Keratinocyte (primary cell): ENCODE measurements around the gene ZFYVE26. TPM values are rescaled to one million over a fixed set of nuclear protein-coding genes. Genes with fewer than 3 reads are reported as not detected.

Experiments
- DNase-seq: peaks from one replicate; pipeline ENCODE4 v3.0.0-alpha.2; 2011; ENCODE audit warnings: low read depth, missing footprints, low spot score
- FAIRE-seq: peaks from 2 replicates; lab custom pipeline; 2011; peaks lifted over from hg19 to GRCh38; lab: Jason Lieb, UNC
- H2AFZ ChIP-seq: 2 replicates; pipeline ENCODE4 v1.6.0; 2012; ENCODE audit warnings: low read length, control low read depth, inconsistent platforms; ENCODE audit not compliant: control insufficient read depth
- H3K27ac ChIP-seq: 2 replicates; pipeline ENCODE4 v1.5.1; 2011; ENCODE audit warnings: low read length; ENCODE audit not compliant: control insufficient read depth, insufficient read depth
- H3K27me3 ChIP-seq: 3 replicates; pipeline ENCODE4 v1.6.0; 2011; ENCODE audit warnings: low read length; ENCODE audit not compliant: control insufficient read depth, insufficient read depth; ENCODE audit errors: extremely low read depth
- H3K36me3 ChIP-seq, 2 experiments: 2 replicates in 1 of 2; 3 replicates in 1 of 2; pipeline ENCODE4 v1.5.1; 2011; ENCODE audit warnings: low read length in 2 of 2, mild to moderate bottlenecking in 1 of 2; ENCODE audit not compliant: control insufficient read depth in 2 of 2, insufficient read depth in 2 of 2; ENCODE audit errors: extremely low read depth in 1 of 2
- H3K4me1 ChIP-seq: 3 replicates; pipeline ENCODE4 v1.5.1; 2011; ENCODE audit warnings: low read length; ENCODE audit not compliant: control insufficient read depth, insufficient read depth; ENCODE audit errors: extremely low read depth
- H3K4me2 ChIP-seq: 3 replicates; pipeline ENCODE4 v1.6.0; 2011; ENCODE audit warnings: low read depth, low read length; ENCODE audit not compliant: control insufficient read depth, insufficient read depth; ENCODE audit errors: extremely low read depth
- H3K4me3 ChIP-seq, 3 experiments: fragments of 200-600 bp in 1 of 3; sonication (generic) in 1 of 3; 2 replicates in 2 of 3; 3 replicates in 1 of 3; pipeline ENCODE4 v1.5.1; 2011 to 2016; ENCODE audit warnings: low read length in 3 of 3, mild to moderate bottlenecking in 3 of 3, control low read depth in 2 of 3, inconsistent platforms in 1 of 3, low read depth in 1 of 3, mixed read lengths in 1 of 3, mixed run types in 1 of 3, moderate library complexity in 1 of 3; ENCODE audit not compliant: control insufficient read depth in 2 of 3, insufficient read depth in 2 of 3; ENCODE audit errors: extremely low read depth in 1 of 3
- H3K79me2 ChIP-seq: 2 replicates; pipeline ENCODE4 v1.6.0; 2012; ENCODE audit warnings: low read length; ENCODE audit not compliant: control insufficient read depth, insufficient read depth
- H3K9ac ChIP-seq: 3 replicates; pipeline ENCODE4 v1.6.0; 2011; ENCODE audit warnings: low read length; ENCODE audit not compliant: control insufficient read depth, insufficient read depth; ENCODE audit errors: extremely low read depth
- H3K9me1 ChIP-seq: 3 replicates; pipeline ENCODE4 v1.6.0; 2011; ENCODE audit warnings: low read length; ENCODE audit not compliant: control insufficient read depth, insufficient read depth; ENCODE audit errors: extremely low read depth
- H3K9me3 ChIP-seq: 2 replicates; pipeline ENCODE4 v1.5.1; 2012; ENCODE audit warnings: low read depth, low read length; ENCODE audit not compliant: control insufficient read depth
- H4K20me1 ChIP-seq: 3 replicates; pipeline ENCODE4 v1.6.0; 2011; ENCODE audit warnings: low read length; ENCODE audit not compliant: control insufficient read depth, insufficient read depth; ENCODE audit errors: extremely low read depth
- CTCF ChIP-seq, 3 experiments: IDR thresholded peaks in 1 of 3; conservative IDR thresholded peaks in 1 of 3; optimal IDR thresholded peaks in 1 of 3; 2 replicates in 2 of 3; 3 replicates in 1 of 3; pipeline versions ENCODE3 to v1.5.1; 2011; ENCODE audit warnings: low read length in 3 of 3, mild to moderate bottlenecking in 3 of 3, moderate library complexity in 2 of 3, control low read depth in 1 of 3, inconsistent platforms in 1 of 3; ENCODE audit not compliant: insufficient read depth in 2 of 3; ENCODE audit errors: extremely low read depth in 1 of 3
- EZH2 ChIP-seq: IDR thresholded peaks from one replicate; pipeline ENCODE4 v1.6.1; 2012; ENCODE audit warnings: inconsistent platforms, mild to moderate bottlenecking, low read length, moderate library complexity
- dilution Hi-C: fragments of 300-500 bp; cut with MboI; formaldehyde crosslinking; loops from one replicate; pipeline ENCODE4 v1.7.0; 2020; ENCODE audit warnings: low sequenced_read_pairs; ENCODE audit not compliant: extremely low pct_ligation_motif_present
- polyA plus RNA-seq, 5 experiments: library from polyadenylated mRNA; depleted of rRNA in 3 of 5; stranded (reverse) in 3 of 5; stranded (forward) in 1 of 5; unstranded in 1 of 5; fragments of >200 nt; gene quantifications; 1 replicate in 1 of 5; 2 replicates in 3 of 5; 3 replicates in 1 of 5; pipeline versions ENCODE4 v1.2.1 to v1.2.3, GENCODE V29; 2011 to 2012; ENCODE audit warnings: missing spikeins in 2 of 5, low read depth in 1 of 5, low replicate concordance in 1 of 5

Gene ZFYVE26
- polyA plus RNA-seq, 1 donor (not counting 4 experiments of a cell fraction or from before 2014, with no cell fraction given) = 9.8 TPM

GRCh38 chr14:67766035-67766680 is 50.2 kb downstream of the ZFYVE26 start:
- Histone ChIP-seq H3K4me1 (peaks cover 7% of the 10 kb centered on the region), H3K4me2 (no peak overlapping the region), H3K9me3 (no peaks in the 10 kb centered on the region), H3K27ac (no peak overlapping the region), H3K79me2 (no peaks in the 10 kb centered on the region), H3K4me3 (no peak overlapping the region), H2AFZ (no peak overlapping the region), H4K20me1 (no peaks in the 10 kb centered on the region), H3K36me3 (peaks cover 14 to 17% of the 10 kb centered on the region in 2 experiments), H3K9me1 (no peaks in the 10 kb centered on the region), H3K9ac (no peak overlapping the region), H3K27me3 (no peaks in the 10 kb centered on the region)
- DNase-seq (no peak), FAIRE-seq (no peak)
- dilution Hi-C loops = no loop called here
- TF ChIP-seq CTCF (optimal IDR thresholded peaks at IDR 0.05 in 1 of 3, IDR thresholded peaks at IDR 0.05 in 1 of 3, conservative IDR thresholded peaks at IDR 0.05 in 1 of 3; ENCODE audit: extremely low read depth in 1 of 3, insufficient read depth in 2 of 3, low read length in 3 of 3) = peak in 1 of 3 experiments; percentile 2
- no peak for TF ChIP-seq EZH2

GRCh38 chr14:67765192-67765834 is 51.1 kb downstream of the ZFYVE26 start:
- Histone ChIP-seq H3K9ac (no peak overlapping the region), H3K27ac (no peak overlapping the region), H3K36me3 (peaks cover 19 to 22% of the 10 kb centered on the region in 2 experiments), H3K79me2 (no peaks in the 10 kb centered on the region), H2AFZ (no peak overlapping the region), H4K20me1 (no peaks in the 10 kb centered on the region), H3K9me3 (no peaks in the 10 kb centered on the region), H3K4me3 (no peak overlapping the region), H3K27me3 (no peaks in the 10 kb centered on the region), H3K4me2 (no peak overlapping the region), H3K4me1 (peaks cover 7% of the 10 kb centered on the region), H3K9me1 (no peaks in the 10 kb centered on the region)
- dilution Hi-C loops = no loop called here
- TF ChIP-seq EZH2 (no peak), CTCF (optimal IDR thresholded peaks at IDR 0.05 in 1 of 3, IDR thresholded peaks at IDR 0.05 in 1 of 3, conservative IDR thresholded peaks at IDR 0.05 in 1 of 3; ENCODE audit: extremely low read depth in 1 of 3, insufficient read depth in 2 of 3, low read length in 3 of 3) (no peak)
- no peak for DNase-seq
- peak; percentile 59 for FAIRE-seq
